A549 (cell line): ENCODE results near the gene D2HGDH. TPM values are rescaled to one million over a fixed set of nuclear protein-coding genes. Genes with fewer than 3 reads are reported as not detected.

Experiments used
- ATAC-seq, 2 experiments: fragments of 200-7000 bp in 1 of 2; fragments of >200 bp in 1 of 2; cut with Nextera tagmentation in 1 of 2; cut with Tn5 transposase in 1 of 2; 3 replicates each; pipeline versions ENCODE4 v1.8.0 to v1.9.1; 2018 to 2020; ENCODE audit warnings: mild to moderate bottlenecking in 1 of 2, moderate library complexity in 1 of 2
- CTCF ChIA-PET: fragments of 300-600 bp; sonication (Branson Sonifier 250); formaldehyde crosslinking; extraction: SDS; loops from one replicate; lab custom pipeline; 2021; ENCODE audit warnings: antibody characterized with exemption, inconsistent platforms; lab: Yijun Ruan, JAX
- POLR2A ChIA-PET: fragments of 350-600 bp; formaldehyde crosslinking; extraction: SDS; loops from one replicate; lab custom pipeline; 2021; ENCODE audit warnings: antibody characterized with exemption, inconsistent platforms; lab: Yijun Ruan, JAX
- DNase-seq, 2 experiments: peaks; one replicate each; pipeline versions ENCODE4 v3.0.0 to v3.0.0-alpha.2; 2011 to 2016; ENCODE audit warnings: low read depth in 1 of 2, low spot score in 1 of 2
- FAIRE-seq: peaks from 2 replicates; lab custom pipeline; 2011; peaks lifted over from hg19 to GRCh38; lab: Jason Lieb, UNC
- H3K27ac ChIP-seq, 2 experiments: fragments of >200 bp; sonication (Bioruptor Twin); formaldehyde crosslinking; 3 replicates each; pipeline ENCODE4 v1.5.1; 2016 to 2017
- H3K4me1 ChIP-seq: fragments of >200 bp; sonication (Bioruptor Twin); formaldehyde crosslinking; 3 replicates; pipeline ENCODE4 v1.6.1; 2016
- H3K4me2 ChIP-seq: fragments of >200 bp; sonication (Bioruptor Twin); formaldehyde crosslinking; 3 replicates; pipeline ENCODE4 v1.6.1; 2016
- H3K4me3 ChIP-seq: fragments of >200 bp; sonication (Bioruptor Twin); formaldehyde crosslinking; 3 replicates; pipeline ENCODE4 v1.5.1; 2016
- H3K9me3 ChIP-seq: fragments of >200 bp; sonication (Bioruptor Twin); formaldehyde crosslinking; 3 replicates; pipeline ENCODE4 v1.6.1; 2016
- ATOH8 ChIP-seq: fragments of 250-450 bp; sonication (Bioruptor Pico); IDR thresholded peaks from 2 replicates; pipeline ENCODE4 v1.5.0; 2020; ENCODE audit warnings: low read depth, mild to moderate bottlenecking, moderate library complexity
- BCL3 ChIP-seq: fragments of >200 bp; sonication (Bioruptor Twin); formaldehyde crosslinking; IDR thresholded peaks from 3 replicates; pipeline ENCODE4 v1.6.1; 2016
- CEBPB ChIP-seq, 2 experiments: fragments of >200 bp in 1 of 2; sonication (Bioruptor Twin) in 1 of 2; formaldehyde crosslinking in 1 of 2; IDR thresholded peaks; 2 replicates each; pipeline ENCODE4 v1.6.1; 2012 to 2016
- EHF ChIP-seq: fragments of 250-450 bp; sonication (Bioruptor Pico); IDR thresholded peaks from 2 replicates; pipeline ENCODE4 v1.5.0; 2020; ENCODE audit warnings: mild to moderate bottlenecking
- EP300 ChIP-seq, 2 experiments: fragments of >200 bp; sonication (Bioruptor Twin); formaldehyde crosslinking; IDR thresholded peaks; 2 replicates in 1 of 2; 3 replicates in 1 of 2; pipeline ENCODE4 v1.6.1; 2016 to 2017
- FOSL2 ChIP-seq, 2 experiments: fragments of 450-650 bp in 1 of 2; fragments of >200 bp in 1 of 2; sonication (Bioruptor Twin) in 1 of 2; formaldehyde crosslinking; IDR thresholded peaks; 2 replicates each; pipeline versions ENCODE4 v1.5.0 to v1.6.1; 2016 to 2020; ENCODE audit warnings: mild to moderate bottlenecking in 1 of 2, moderate library complexity in 1 of 2
- GATA3 ChIP-seq: IDR thresholded peaks from 2 replicates; pipeline ENCODE4 v1.6.1; 2012; ENCODE audit warnings: borderline replicate concordance
- HDAC2 ChIP-seq: fragments of 200-600 bp; sonication (generic); IDR thresholded peaks from 2 replicates; pipeline ENCODE4 v1.6.1; 2016
- HES2 ChIP-seq: fragments of >200 bp; sonication (Bioruptor Twin); formaldehyde crosslinking; IDR thresholded peaks from 2 replicates; pipeline ENCODE4 v1.6.1; 2016
- HEYL ChIP-seq: fragments of 250-450 bp; sonication (Bioruptor Pico); IDR thresholded peaks from 2 replicates; pipeline ENCODE4 v1.8.0; 2021; ENCODE audit warnings: mild to moderate bottlenecking, moderate library complexity
- HOXB13 ChIP-seq: fragments of 250-450 bp; sonication (Bioruptor Pico); IDR thresholded peaks from 2 replicates; pipeline ENCODE4 v1.5.0; 2020; ENCODE audit warnings: low read depth, mild to moderate bottlenecking, moderate library complexity
- HOXB5 ChIP-seq: fragments of 250-450 bp; sonication (Bioruptor Pico); IDR thresholded peaks from 2 replicates; pipeline ENCODE4 v1.5.0; 2020; ENCODE audit warnings: mild to moderate bottlenecking, moderate library complexity
- JUNB ChIP-seq: fragments of >200 bp; sonication (Bioruptor Twin); formaldehyde crosslinking; IDR thresholded peaks from 2 replicates; pipeline ENCODE4 v1.6.1; 2016
- MAFK ChIP-seq: fragments of 450-650 bp; IDR thresholded peaks from 2 replicates; pipeline ENCODE4 v1.6.1; 2014; ENCODE audit not compliant: partially characterized antibody
- MAX ChIP-seq: IDR thresholded peaks from 2 replicates; pipeline ENCODE4 v1.6.1; 2012
- MYC ChIP-seq: IDR thresholded peaks from 2 replicates; pipeline ENCODE4 v1.6.1; 2012; ENCODE audit warnings: mild to moderate bottlenecking, inconsistent platforms, low read length, improper control_type of control experiment, borderline replicate concordance
- PHF8 ChIP-seq: fragments of 200-600 bp; sonication (generic); IDR thresholded peaks from 2 replicates; pipeline ENCODE4 v1.6.1; 2016; ENCODE audit warnings: low read depth, mild to moderate bottlenecking, antibody characterized with exemption, moderate library complexity, borderline replicate concordance
- POLR2AphosphoS2 ChIP-seq: conservative IDR thresholded peaks from 2 replicates; pipeline ENCODE4 v1.6.1; 2012; ENCODE audit warnings: low read length, improper control_type of control experiment, inconsistent platforms
- RARB ChIP-seq: fragments of 250-450 bp; sonication (Bioruptor Pico); IDR thresholded peaks from 2 replicates; pipeline ENCODE4 v1.8.0; 2021; ENCODE audit warnings: mild to moderate bottlenecking, moderate library complexity
- RFX5 ChIP-seq: fragments of 450-650 bp; IDR thresholded peaks from 2 replicates; pipeline ENCODE4 v1.7.1; 2014; ENCODE audit warnings: antibody characterized with exemption, mild to moderate bottlenecking, moderate library complexity
- TFCP2L1 ChIP-seq: fragments of 250-450 bp; sonication (Bioruptor Pico); IDR thresholded peaks from 2 replicates; pipeline ENCODE4 v1.5.0; 2021; ENCODE audit warnings: mild to moderate bottlenecking
- TP53 ChIP-seq: fragments of 250-450 bp; sonication (Bioruptor Pico); IDR thresholded peaks from 2 replicates; pipeline ENCODE4 v1.5.0; 2021; ENCODE audit warnings: mild to moderate bottlenecking, moderate library complexity
- ZNF302 ChIP-seq: fragments of 250-450 bp; sonication (Bioruptor Pico); IDR thresholded peaks from 2 replicates; pipeline ENCODE4 v1.9.0; 2021; ENCODE audit warnings: inconsistent platforms, mild to moderate bottlenecking, moderate library complexity
- ZSCAN20 ChIP-seq: fragments of 250-450 bp; sonication (Bioruptor Pico); IDR thresholded peaks from 2 replicates; pipeline ENCODE4 v1.8.0; 2022; ENCODE audit warnings: mild to moderate bottlenecking, moderate library complexity
- WGBS: methylation state at CpG from one replicate; pipeline ENCODE4 v1.1.6; 2017; ENCODE audit errors: missing lambda C conversion rate; 5-methylcytosine and 5-hydroxymethylcytosine counted together
- polyA plus RNA-seq, 4 experiments: library from polyadenylated mRNA; depleted of rRNA in 3 of 4; stranded (reverse); fragments of >200 nt; fragmentation: RNase III in 1 of 4; extraction: RNeasy Plus Mini Kit Qiagen cat#74134 plus additional on column Dnase treatment in 1 of 4; gene quantifications; 2 replicates in 3 of 4; 3 replicates in 1 of 4; pipeline ENCODE4 v1.2.3, GENCODE V29; 2011 to 2017
- TF ChIP-seq, protein P1 (sequence below): IDR thresholded peaks from 2 replicates; pipeline ENCODE4 v1.6.1; 2012

Gene D2HGDH
- polyA plus RNA-seq, 2 of the 4 experiments (the other 2 are of a cell fraction), result 6.5 to 18.5 TPM

DNA sequence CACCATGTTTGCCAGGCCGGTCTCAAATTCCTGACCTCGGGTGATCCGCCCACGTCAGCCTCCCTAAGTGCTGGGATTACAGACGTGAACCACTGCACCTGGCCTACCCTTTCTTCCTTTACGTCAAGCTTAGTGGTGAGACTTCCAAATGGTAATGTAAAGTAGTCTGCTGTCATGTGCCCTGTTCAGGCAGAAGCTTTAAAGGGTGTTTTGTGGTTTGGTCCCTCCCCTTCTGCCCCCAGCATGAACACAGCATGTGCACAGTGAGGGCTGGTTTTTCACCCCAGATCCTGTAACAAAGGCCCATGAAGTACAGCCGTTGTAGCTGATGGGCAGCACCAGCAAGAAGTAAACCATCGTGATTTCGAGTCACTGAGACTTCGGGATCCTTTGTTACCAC lies 45.1 kb upstream of the D2HGDH start (continued):
- TF ChIP-seq MYC (no peak), CEBPB (IDR thresholded peaks at IDR 0.05) (no peak), TP53 (no peak), HEYL (CRISPR knock-in tag) (no peak), HOXB13 (no peak), EP300 (IDR thresholded peaks at IDR 0.05) (no peak)

- no peak for TF ChIP-seq HDAC2
- ChIA-PET POLR2A (no interaction called here), CTCF (no interaction called here)
- H3K4me2 ChIP-seq, result no peak overlapping the region
- DNase-seq, result no peak
- peaks cover 23% of the 10 kb centered on the region; the same call in 1 of the 3 replicates for H3K4me1 ChIP-seq
- WGBS, result 89% methylated on average over 6 of the region's 6 CpGs
- no peaks in the 10 kb centered on the region for H3K9me3 ChIP-seq
- ATAC-seq, result no peak
- H3K4me3 ChIP-seq, result no peak overlapping the region
- H3K27ac ChIP-seq, result no peak overlapping the region
- FAIRE-seq, result no peak
Observed at GRCh38 chr2:241690202-241690717, 44.2 kb upstream of the D2HGDH start.

DNA sequence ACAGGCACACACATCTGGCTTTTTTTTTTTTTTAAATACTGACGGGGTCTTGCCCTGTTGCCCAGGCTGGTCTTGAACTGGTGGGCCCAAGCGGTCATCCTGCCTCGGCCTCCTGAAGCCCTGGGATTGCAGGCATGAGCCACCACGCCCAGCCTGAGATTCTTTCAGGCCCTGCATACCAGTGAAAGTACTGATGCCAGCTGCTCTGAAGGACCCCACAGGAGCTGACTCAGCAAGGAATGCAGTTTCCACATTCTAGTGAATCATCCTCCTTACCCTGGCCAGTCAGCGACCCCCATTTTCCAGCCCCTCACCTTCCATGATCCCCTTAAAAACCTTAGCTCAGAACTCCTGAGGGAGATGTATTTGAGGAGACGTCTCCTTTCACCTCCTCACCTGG lies 42.0 kb upstream of the D2HGDH start:
- WGBS, result 89% methylated on average over 6 of the region's 6 CpGs
- Histone ChIP-seq H3K27ac (peak overlapping the region in 1 of 2 experiments; percentile 10; a peak in 1 of 6 replicates), H3K4me1 (peaks cover 17% of the 10 kb centered on the region; the same call in 1 of the 3 replicates), H3K4me3 (no peak overlapping the region), H3K4me2 (no peak overlapping the region), H3K9me3 (no peaks in the 10 kb centered on the region)
- FAIRE-seq (no peak), ATAC-seq (peak; percentile 48 to 55; a peak in 4 of 6 replicates), DNase-seq (peak in 1 of 2 experiments; percentile 37)
- ChIA-PET CTCF (interaction anchor here (0.6 to 1.8 kb wide), 6 partner anchors 8 to 33 kb away, joined by 3 to 5 read pairs (median 3); no protein-coding TSS in a partner anchor), POLR2A (interaction anchor here (0.5 to 2.0 kb wide), 2 partner anchors 9 to 17 kb away, joined by 3 to 17 read pairs; partner anchors contain the start of gene ING5)
- no peak for TF ChIP-seq MAX
- no peak for TF ChIP-seq RFX5
- TF ChIP-seq FOSL2 (IDR thresholded peaks at IDR 0.05), result no peak
- peak; percentile 47 for TF ChIP-seq FOSL2 (CRISPR knock-in tag; IDR thresholded peaks at IDR 0.05)
- TF ChIP-seq TFCP2L1 (CRISPR knock-in tag), result no peak
- peak; percentile 90 for TF ChIP-seq MAFK
- TF ChIP-seq HDAC2, result no peak
- no peak for TF ChIP-seq BCL3
- no peak for TF ChIP-seq HOXB13

DNA sequence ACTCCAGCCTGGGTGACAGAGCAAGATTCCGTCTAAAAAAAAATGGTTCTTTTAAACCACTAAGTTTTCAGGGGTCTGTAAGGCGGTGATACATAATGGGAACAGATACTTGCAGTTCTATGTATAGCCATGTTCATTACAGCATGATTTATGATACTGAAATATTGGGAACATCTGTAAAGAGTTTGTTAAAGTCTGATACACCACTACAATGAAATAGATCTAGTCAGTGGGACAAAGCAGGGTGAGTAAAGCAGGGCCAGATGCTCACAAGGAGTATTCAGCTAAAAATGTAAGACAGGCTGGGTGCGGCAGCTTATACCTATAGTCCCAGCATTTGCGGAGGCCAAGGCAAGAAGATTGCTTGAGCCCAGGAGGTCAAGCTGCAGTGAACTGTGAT lies 38.8 kb upstream of the D2HGDH start:
- DNase-seq (no peak), FAIRE-seq (no peak), ATAC-seq (no peak)
- Histone ChIP-seq H3K27ac (no peak overlapping the region), H3K4me3 (no peak overlapping the region), H3K4me2 (no peak overlapping the region), H3K9me3 (no peaks in the 10 kb centered on the region), H3K4me1 (peaks cover 14% of the 10 kb centered on the region)
- 97% methylated on average over 4 of the region's 4 CpGs for WGBS
- CTCF ChIA-PET, result no interaction called here
- POLR2A ChIA-PET, result interaction anchor here (2.5 kb wide), 1 partner anchor 9 kb away, joined by 9 read pairs; the partner anchor contains the start of gene DTYMK
- TF ChIP-seq ATOH8 (no peak), JUNB (no peak), TP53 (no peak), HEYL (CRISPR knock-in tag) (no peak), GATA3 (no peak), RARB (CRISPR knock-in tag) (no peak), TFCP2L1 (CRISPR knock-in tag) (no peak), PHF8 (no peak), EHF (CRISPR knock-in tag) (no peak), ZNF302 (CRISPR knock-in tag) (no peak), HOXB5 (CRISPR knock-in tag) (no peak), ZSCAN20 (no peak), POLR2AphosphoS2 (no peak), HES2 (no peak)
- TF ChIP-seq, protein P1, sequence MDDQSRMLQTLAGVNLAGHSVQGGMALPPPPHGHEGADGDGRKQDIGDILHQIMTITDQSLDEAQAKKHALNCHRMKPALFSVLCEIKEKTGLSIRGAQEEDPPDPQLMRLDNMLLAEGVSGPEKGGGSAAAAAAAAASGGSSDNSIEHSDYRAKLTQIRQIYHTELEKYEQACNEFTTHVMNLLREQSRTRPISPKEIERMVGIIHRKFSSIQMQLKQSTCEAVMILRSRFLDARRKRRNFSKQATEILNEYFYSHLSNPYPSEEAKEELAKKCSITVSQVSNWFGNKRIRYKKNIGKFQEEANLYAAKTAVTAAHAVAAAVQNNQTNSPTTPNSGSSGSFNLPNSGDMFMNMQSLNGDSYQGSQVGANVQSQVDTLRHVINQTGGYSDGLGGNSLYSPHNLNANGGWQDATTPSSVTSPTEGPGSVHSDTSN, result no peak
